AG04450 (cell line): ENCODE measurements around the gene NOTCH2. TPM values are rescaled to one million over a fixed set of nuclear protein-coding genes. Genes with fewer than 3 reads are reported as not detected.

Experiments
- CTCF ChIA-PET: fragments of 300-600, 350-600 bp; formaldehyde crosslinking; extraction: SDS; loops from one replicate; lab custom pipeline; 2022; ENCODE audit warnings: antibody characterized with exemption, inconsistent platforms; lab: Charles Lee
- POLR2A ChIA-PET: fragments of 350-600 bp; formaldehyde crosslinking; extraction: SDS; loops from one replicate; lab custom pipeline; 2021; ENCODE audit warnings: antibody characterized with exemption, inconsistent platforms; lab: Yijun Ruan, JAX
- DNase-seq: peaks from one replicate; pipeline ENCODE4 v3.0.0-alpha.2; 2011; ENCODE audit warnings: low read depth, low spot score
- H3K27ac ChIP-seq: one replicate; pipeline ENCODE4 v1.5.1; 2012; ENCODE audit warnings: low read depth, low read length, control low read depth
- H3K27me3 ChIP-seq: one replicate; pipeline ENCODE4 v1.6.0; 2012; ENCODE audit warnings: low read length; ENCODE audit not compliant: control insufficient read depth, insufficient read depth
- H3K4me3 ChIP-seq: 2 replicates; pipeline ENCODE4 v1.5.1; 2011; ENCODE audit warnings: mild to moderate bottlenecking, low read depth, low read length, control low read depth
- H3K9me3 ChIP-seq: 2 replicates; pipeline ENCODE4 v1.5.1; 2012; ENCODE audit warnings: low read length; ENCODE audit not compliant: control insufficient read depth, insufficient read depth
- CTCF ChIP-seq: IDR thresholded peaks from 2 replicates; pipeline ENCODE4 v1.5.1; 2011; ENCODE audit warnings: low read depth, low read length, control low read depth, inconsistent platforms
- polyA plus RNA-seq: library from polyadenylated mRNA; depleted of rRNA; stranded (reverse); fragments of >200 nt; gene quantifications from 2 replicates; pipeline ENCODE4 v1.2.3, GENCODE V29; 2011

Gene NOTCH2
- polyA plus RNA-seq, 1 experiment = 47.0 TPM

GRCh38 chr1:119959268-119960220 is 109.9 kb downstream of the NOTCH2 start:
- POLR2A ChIA-PET = no interaction called here
- Histone ChIP-seq H3K27me3 (no peaks in the 10 kb centered on the region), H3K4me3 (no peak overlapping the region), H3K27ac (no peak overlapping the region), H3K9me3 (no peaks in the 10 kb centered on the region)
- CTCF ChIA-PET = interaction anchor here (0.8 to 4.7 kb wide), 4 partner anchors 9 to 150 kb away, joined by 3 to 37 read pairs (median 4); no protein-coding TSS in a partner anchor
- TF ChIP-seq CTCF = no peak
- DNase-seq = no peak

GRCh38 chr1:119958223-119958622 is 111.2 kb downstream of the NOTCH2 start:
- no peak overlapping the region for H3K4me3 ChIP-seq
- no peak overlapping the region for H3K27ac ChIP-seq
- ChIA-PET CTCF (interaction anchor here (2.6 to 4.7 kb wide), 2 partner anchors 10 kb away, joined by 12 to 37 read pairs; no protein-coding TSS in a partner anchor), POLR2A (no interaction called here)
- no peaks in the 10 kb centered on the region for H3K9me3 ChIP-seq
- TF ChIP-seq CTCF = no peak
- no peaks in the 10 kb centered on the region for H3K27me3 ChIP-seq
- DNase-seq = no peak

GRCh38 chr1:119956306-119956705 is 113.2 kb downstream of the NOTCH2 start:
- Histone ChIP-seq H3K27ac (no peak overlapping the region), H3K9me3 (no peaks in the 10 kb centered on the region), H3K4me3 (no peak overlapping the region), H3K27me3 (no peaks in the 10 kb centered on the region)
- POLR2A ChIA-PET = no interaction called here
- no peak for DNase-seq
- TF ChIP-seq CTCF = no peak
- CTCF ChIA-PET = interaction anchor here (2.6 to 4.7 kb wide), 2 partner anchors 8 to 12 kb away, joined by 12 to 37 read pairs; no protein-coding TSS in a partner anchor

- Histone ChIP-seq H3K27me3 (no peaks in the 10 kb centered on the region), H3K27ac (no peak overlapping the region), H3K4me3 (no peak overlapping the region), H3K9me3 (no peaks in the 10 kb centered on the region)
- ChIA-PET POLR2A (no interaction called here), CTCF (interaction anchor here (1.2 to 1.4 kb wide), 2 partner anchors 13 to 146 kb away, joined by 3 to 4 read pairs; no protein-coding TSS in a partner anchor)
- no peak; the same call in 1 of the 2 replicates for TF ChIP-seq CTCF
- DNase-seq = no peak
These were observed 114.7 kb downstream of the NOTCH2 start for GRCh38 chr1:119954476-119955422.
